Astrocyte (in vitro differentiated cells and primary cell): ENCODE data around the gene COL27A1. TPM values are rescaled to one million over a fixed set of nuclear protein-coding genes. Genes with fewer than 3 reads are reported as not detected.

ENCODE experiments used
- DNase-seq: peaks from one replicate; pipeline ENCODE4 v3.0.0-alpha.2; 2010; ENCODE audit warnings: low read depth
- FAIRE-seq: peaks from 2 replicates; lab custom pipeline; 2011; peaks lifted over from hg19 to GRCh38; lab: Jason Lieb, UNC
- H2AFZ ChIP-seq: 2 replicates; pipeline ENCODE4 v1.6.0; 2012; ENCODE audit warnings: low read depth, low read length, inconsistent platforms
- H3K27ac ChIP-seq: 2 replicates; pipeline ENCODE4 v1.5.1; 2011; ENCODE audit warnings: low read depth, low read length, inconsistent platforms
- H3K27me3 ChIP-seq: 2 replicates; pipeline ENCODE4 v1.6.0; 2011; ENCODE audit warnings: low read length, inconsistent platforms; ENCODE audit not compliant: insufficient read depth
- H3K36me3 ChIP-seq: 2 replicates; pipeline ENCODE4 v1.5.1; 2011; ENCODE audit warnings: low read length, inconsistent platforms; ENCODE audit not compliant: insufficient read depth
- H3K4me1 ChIP-seq: 2 replicates; pipeline ENCODE4 v1.5.1; 2011; ENCODE audit warnings: low read length, inconsistent platforms; ENCODE audit not compliant: insufficient read depth
- H3K4me2 ChIP-seq: 2 replicates; pipeline ENCODE4 v1.6.0; 2012; ENCODE audit warnings: low read length, inconsistent platforms
- H3K4me3 ChIP-seq: 2 replicates; pipeline ENCODE4 v1.5.1; 2011; ENCODE audit warnings: low read depth, mild to moderate bottlenecking, low read length, inconsistent platforms; ENCODE audit not compliant: insufficient read depth
- H3K79me2 ChIP-seq: 2 replicates; pipeline ENCODE4 v1.6.0; 2012; ENCODE audit warnings: mild to moderate bottlenecking, low read length, inconsistent platforms; ENCODE audit not compliant: insufficient read depth
- H3K9ac ChIP-seq: 2 replicates; pipeline ENCODE4 v1.6.0; 2012; ENCODE audit warnings: mild to moderate bottlenecking, low read length, inconsistent platforms
- H3K9me3 ChIP-seq: 2 replicates; pipeline ENCODE4 v1.5.1; 2012; ENCODE audit warnings: low read depth, mild to moderate bottlenecking, low read length, inconsistent platforms; ENCODE audit not compliant: insufficient read depth
- H4K20me1 ChIP-seq: 2 replicates; pipeline ENCODE4 v1.6.0; 2012; ENCODE audit warnings: low read length, inconsistent platforms; ENCODE audit not compliant: insufficient read depth
- H3K27ac Mint-ChIP-seq: one replicate; pipeline ENCODE4 v1.8.0; 2021; ENCODE audit warnings: mild to moderate bottlenecking, mixed read lengths; ENCODE audit not compliant: unreplicated experiment
- H3K27me3 Mint-ChIP-seq: one replicate; pipeline ENCODE4 v1.8.0; 2021; ENCODE audit warnings: low read depth, mixed read lengths; ENCODE audit not compliant: unreplicated experiment
- H3K36me3 Mint-ChIP-seq: one replicate; pipeline ENCODE4 v1.8.0; 2021; ENCODE audit warnings: low read depth, mixed read lengths; ENCODE audit not compliant: unreplicated experiment
- H3K4me1 Mint-ChIP-seq: one replicate; pipeline ENCODE4 v1.8.0; 2021; ENCODE audit warnings: low read depth, mixed read lengths; ENCODE audit not compliant: unreplicated experiment
- H3K4me3 Mint-ChIP-seq: one replicate; pipeline ENCODE4 v1.8.0; 2021; ENCODE audit warnings: mild to moderate bottlenecking, moderate library complexity, mixed read lengths; ENCODE audit not compliant: unreplicated experiment
- H3K9me3 Mint-ChIP-seq: one replicate; pipeline ENCODE4 v1.8.0; 2021; ENCODE audit warnings: mild to moderate bottlenecking, mixed read lengths; ENCODE audit not compliant: unreplicated experiment
- EZH2 ChIP-seq: IDR thresholded peaks from 2 replicates; pipeline ENCODE4 v1.6.1; 2012; ENCODE audit warnings: mild to moderate bottlenecking, low read length, inconsistent platforms; ENCODE audit not compliant: insufficient read depth
- total RNA-seq: library from RNA; stranded (reverse); gene quantifications from 2 replicates; pipeline ENCODE4 v1.2.1, GENCODE V29; 2021
- TF ChIP-seq, protein P1 (sequence below): IDR thresholded peaks from 2 replicates; pipeline ENCODE4 v1.5.1; 2011; ENCODE audit warnings: low read depth, mild to moderate bottlenecking, inconsistent platforms, low read length, moderate library complexity; ENCODE audit not compliant: insufficient read depth

COL27A1 gene
- total RNA-seq, 1 donor from 2014 or later, result 31.2 TPM

- Histone ChIP-seq H2AFZ (no peak overlapping the region), H3K9me3 (no peaks in the 10 kb centered on the region), H3K36me3 (peaks cover 13% of the 10 kb centered on the region), H3K4me3 (no peak overlapping the region), H3K9ac (no peak overlapping the region), H3K79me2 (no peaks in the 10 kb centered on the region), H3K4me1 (no peaks in the 10 kb centered on the region), H4K20me1 (no peaks in the 10 kb centered on the region), H3K27me3 (no peaks in the 10 kb centered on the region), H3K27ac (no peak overlapping the region), H3K4me2 (no peak overlapping the region)
- DNase-seq (no peak), FAIRE-seq (no peak)
- TF ChIP-seq, protein P1, sequence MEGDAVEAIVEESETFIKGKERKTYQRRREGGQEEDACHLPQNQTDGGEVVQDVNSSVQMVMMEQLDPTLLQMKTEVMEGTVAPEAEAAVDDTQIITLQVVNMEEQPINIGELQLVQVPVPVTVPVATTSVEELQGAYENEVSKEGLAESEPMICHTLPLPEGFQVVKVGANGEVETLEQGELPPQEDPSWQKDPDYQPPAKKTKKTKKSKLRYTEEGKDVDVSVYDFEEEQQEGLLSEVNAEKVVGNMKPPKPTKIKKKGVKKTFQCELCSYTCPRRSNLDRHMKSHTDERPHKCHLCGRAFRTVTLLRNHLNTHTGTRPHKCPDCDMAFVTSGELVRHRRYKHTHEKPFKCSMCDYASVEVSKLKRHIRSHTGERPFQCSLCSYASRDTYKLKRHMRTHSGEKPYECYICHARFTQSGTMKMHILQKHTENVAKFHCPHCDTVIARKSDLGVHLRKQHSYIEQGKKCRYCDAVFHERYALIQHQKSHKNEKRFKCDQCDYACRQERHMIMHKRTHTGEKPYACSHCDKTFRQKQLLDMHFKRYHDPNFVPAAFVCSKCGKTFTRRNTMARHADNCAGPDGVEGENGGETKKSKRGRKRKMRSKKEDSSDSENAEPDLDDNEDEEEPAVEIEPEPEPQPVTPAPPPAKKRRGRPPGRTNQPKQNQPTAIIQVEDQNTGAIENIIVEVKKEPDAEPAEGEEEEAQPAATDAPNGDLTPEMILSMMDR, result no peak
- TF ChIP-seq EZH2, result no peak
- H3K27ac Mint-ChIP-seq, result no peak overlapping the region
- H3K4me3 Mint-ChIP-seq, result no peak overlapping the region
- no peaks in the 10 kb centered on the region for H3K27me3 Mint-ChIP-seq
- no peaks in the 10 kb centered on the region for H3K4me1 Mint-ChIP-seq
- H3K9me3 Mint-ChIP-seq, result peaks cover 2% of the 10 kb centered on the region
- H3K36me3 Mint-ChIP-seq, result peaks cover 36% of the 10 kb centered on the region
These were observed 186.0 kb downstream of the COL27A1 start for GRCh38 chr9:114341152-114341830.

DNA sequence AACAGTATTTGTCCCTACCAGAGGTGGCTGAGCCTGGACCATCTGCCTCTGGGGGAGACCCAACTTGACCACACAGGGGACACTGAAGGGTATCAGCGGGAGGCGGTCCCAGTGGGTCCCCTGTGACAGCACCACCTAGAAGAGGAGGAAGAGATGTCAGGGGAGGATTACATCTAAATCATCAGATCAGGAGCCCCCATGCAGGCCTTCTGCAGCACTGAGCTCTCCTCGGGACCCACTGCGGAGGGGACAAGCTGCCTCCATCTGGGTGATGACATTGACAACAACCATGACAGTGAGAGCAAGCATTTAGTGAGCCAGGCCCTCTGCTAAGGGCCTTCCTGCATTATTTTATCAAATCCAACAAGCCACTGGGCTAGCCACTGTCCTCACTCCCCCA is 186.7 kb downstream of the COL27A1 start:
- no peak overlapping the region for H3K27ac Mint-ChIP-seq

More for the DNA sequence above, 186.7 kb downstream of the COL27A1 start:
- no peaks in the 10 kb centered on the region for H3K27me3 ChIP-seq
- H3K4me3 ChIP-seq, result no peak overlapping the region
- Mint-ChIP-seq H3K4me3 (no peak overlapping the region), H3K27me3 (no peaks in the 10 kb centered on the region), H3K36me3 (peaks cover 42% of the 10 kb centered on the region), H3K4me1 (peaks cover 3% of the 10 kb centered on the region), H3K9me3 (peaks cover 2% of the 10 kb centered on the region)
- no peaks in the 10 kb centered on the region for H3K4me1 ChIP-seq
- no peaks in the 10 kb centered on the region for H4K20me1 ChIP-seq
- no peak overlapping the region for H2AFZ ChIP-seq
- H3K36me3 ChIP-seq, result peaks cover 18% of the 10 kb centered on the region
- no peak overlapping the region for H3K27ac ChIP-seq
- no peak for TF ChIP-seq EZH2
- TF ChIP-seq, protein P1, result no peak
- H3K4me2 ChIP-seq, result no peak overlapping the region
- no peaks in the 10 kb centered on the region for H3K79me2 ChIP-seq
- no peak for FAIRE-seq
- no peaks in the 10 kb centered on the region for H3K9me3 ChIP-seq
- no peak for DNase-seq
- H3K9ac ChIP-seq, result no peak overlapping the region
